Tibial nerve (tissue), 4 donors: ENCODE data around the gene GPX2. TPM values are rescaled to one million over a fixed set of nuclear protein-coding genes. Genes with fewer than 3 reads are reported as not detected.
A peak's percentile ranks its signal among the peaks of the same experiment; 100 is the strongest.
"Not testable (repeated sequence)": the region's sequence is repeated elsewhere in the genome, so short reads cannot be mapped to it uniquely, and the experiment has no call there.

Experiments
- DNase-seq, 2 donors: peaks; one replicate each; pipeline ENCODE4 v3.0.0-alpha.2; 2019; ENCODE audit warnings: low spot score in 2 of 2
- H3K27ac ChIP-seq, 4 donors: fragments of 200-600 bp; sonication (generic) in 3 of 4; one replicate each; pipeline ENCODE4 v1.5.1; 2017 to 2019; ENCODE audit warnings: mild to moderate bottlenecking in 1 of 4
- H3K27me3 ChIP-seq, 2 donors: fragments of 200-600 bp; sonication (generic) in 1 of 2; one replicate each; pipeline versions ENCODE4 v1.5.1 to v1.6.0; 2017 to 2019
- H3K36me3 ChIP-seq, 3 donors: fragments of 200-600 bp; sonication (generic); one replicate each; pipeline ENCODE4 v1.5.1; 2018 to 2019
- H3K4me1 ChIP-seq, 4 donors: fragments of 200-600 bp; sonication (generic) in 3 of 4; one replicate each; pipeline ENCODE4 v1.5.1; 2017 to 2019
- H3K4me3 ChIP-seq, 4 donors: fragments of 200-600 bp; sonication (generic) in 3 of 4; one replicate each; pipeline ENCODE4 v1.5.1; 2017 to 2019; ENCODE audit warnings: mild to moderate bottlenecking in 1 of 4, moderate library complexity in 1 of 4
- H3K9me3 ChIP-seq, 4 donors: fragments of 200-600 bp; sonication (generic) in 3 of 4; one replicate each; pipeline ENCODE4 v1.5.1; 2017 to 2019
- CTCF ChIP-seq, 5 experiments: fragments of 200-600 bp in 3 of 5; fragments of 450-650 bp in 2 of 5; sonication (generic) in 3 of 5; IDR thresholded peaks; one replicate each; pipeline ENCODE4 v1.5.1; 2016 to 2019; ENCODE audit warnings: antibody characterized with exemption in 5 of 5, mild to moderate bottlenecking in 3 of 5, moderate library complexity in 2 of 5
- EP300 ChIP-seq, 2 donors: sonication (generic); formaldehyde crosslinking; IDR thresholded peaks; one replicate each; pipeline ENCODE4 v1.6.1; 2017; ENCODE audit warnings: antibody characterized with exemption in 2 of 2, mild to moderate bottlenecking in 1 of 2
- POLR2A ChIP-seq, 2 donors: fragments of 450-650 bp; IDR thresholded peaks; one replicate each; pipeline ENCODE4 v1.6.1; 2017; ENCODE audit warnings: antibody characterized with exemption in 2 of 2, mild to moderate bottlenecking in 2 of 2, moderate library complexity in 2 of 2
- WGBS, 2 donors: methylation state at CpG; one replicate each; pipeline ENCODE4 v1.1.5; 2018; 5-methylcytosine and 5-hydroxymethylcytosine counted together
- total RNA-seq, 4 donors: library from RNA; depleted of rRNA; stranded (reverse); fragments of >200 nt; gene quantifications; one replicate each; pipeline ENCODE4 v1.1.0, GENCODE V29; 2016

Gene GPX2
- total RNA-seq, 4 donors from 2014 or later = not detected

GRCh38 chr14:64915797-64916196 lies 26.7 kb downstream of the GPX2 start:
- Histone ChIP-seq H3K4me1 (peaks cover 0 to 50% (median 15%) of the 10 kb centered on the region in 4 donors), H3K27ac (no peak overlapping the region), H3K27me3 (no peaks in the 10 kb centered on the region), H3K9me3 (no peaks in the 10 kb centered on the region), H3K4me3 (peak overlapping the region in 1 of 4 donors; percentile 97), H3K36me3 (no peaks in the 10 kb centered on the region)
- no peak for DNase-seq
- TF ChIP-seq EP300 (IDR thresholded peaks at IDR 0.05) (no peak), POLR2A (IDR thresholded peaks at IDR 0.05) (no peak), CTCF (IDR thresholded peaks at IDR 0.05) (no peak)
- 89 to 96% methylated on average over 2 of the region's 2 CpGs for WGBS, 2 donors

DNA sequence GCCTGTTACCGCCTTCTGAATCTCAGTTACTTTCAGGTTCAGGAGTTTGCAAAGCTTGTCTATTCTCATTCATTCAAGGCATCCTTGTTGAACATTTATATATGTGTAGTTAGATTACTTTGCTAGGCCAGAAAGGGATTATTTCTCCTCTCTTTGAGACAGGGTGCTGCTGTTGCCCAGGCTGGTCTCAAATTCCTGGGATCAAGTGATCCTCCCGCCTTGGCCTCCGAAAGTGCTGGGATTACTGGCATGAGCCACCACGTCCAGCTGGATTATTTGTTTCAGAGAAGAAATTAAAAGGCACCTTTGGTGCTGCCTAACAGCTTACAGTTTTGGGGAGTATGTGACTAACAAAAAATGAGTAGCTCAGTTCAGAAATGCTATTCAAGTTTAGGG lies 27.5 kb downstream of the GPX2 start:
- peak overlapping the region; percentile 74 to 99 (median 89) for H3K4me3 ChIP-seq
- H3K9me3 ChIP-seq = no peaks in the 10 kb centered on the region
- 20 to 30% methylated on average over 4 of the region's 4 CpGs for WGBS, 2 donors
- no peaks in the 10 kb centered on the region for H3K27me3 ChIP-seq
- H3K36me3 ChIP-seq = no peaks in the 10 kb centered on the region
- peak overlapping the region; percentile 92 to 97 (median 94) for H3K27ac ChIP-seq
- DNase-seq = no peak
- H3K4me1 ChIP-seq = peaks cover 0 to 42% (median 15%) of the 10 kb centered on the region in 4 donors
- TF ChIP-seq CTCF (IDR thresholded peaks at IDR 0.05) (no peak), EP300 (IDR thresholded peaks at IDR 0.05) (no peak), POLR2A (IDR thresholded peaks at IDR 0.05) (no peak)

- TF ChIP-seq POLR2A (IDR thresholded peaks at IDR 0.05) (peak; percentile 80 to 85), EP300 (IDR thresholded peaks at IDR 0.05) (peak; percentile 79 to 97), CTCF (IDR thresholded peaks at IDR 0.05) (peak in 2 of 5 experiments; percentile 10 to 17)
- H3K27ac ChIP-seq = peak within 1 kb of the TSS; percentile 92 to 97 (median 94)
- H3K36me3 ChIP-seq = no peaks in the 10 kb centered on the region
- no peaks in the 10 kb centered on the region for H3K27me3 ChIP-seq
- peaks cover 0 to 42% (median 15%) of the 10 kb centered on the region in 4 donors for H3K4me1 ChIP-seq
- H3K4me3 ChIP-seq = peak within 1 kb of the TSS; percentile 74 to 99 (median 89)
- no peaks in the 10 kb centered on the region for H3K9me3 ChIP-seq
- 0 to 1% methylated on average over 33 to 41 of the region's 49 CpGs for WGBS, 2 donors
- DNase-seq = peak; percentile 97 to 98
These were observed 28.1 kb downstream of the GPX2 start, which contains the start of gene CHURC1 for GRCh38 chr14:64914237-64915028. Gene CHURC1, plus strand, starts transcription at chr14:64914455. Its CDS starts 41 bp downstream, at chr14:64914496.

- Histone ChIP-seq H3K27ac (peak overlapping the region in 2 of 4 donors; percentile 96 to 97), H3K4me1 (peaks cover 0 to 34% (median 15%) of the 10 kb centered on the region in 4 donors), H3K4me3 (peak overlapping the region in 2 of 4 donors; percentile 81 to 97)
- 72 to 80% methylated on average over 5 of the region's 5 CpGs for WGBS, 2 donors
- H3K36me3 ChIP-seq, H3K9me3 ChIP-seq, DNase-seq, H3K27me3 ChIP-seq: not testable (repeated sequence)
These were observed 29.1 kb downstream of the GPX2 start for GRCh38 chr14:64913477-64913876.

DNA sequence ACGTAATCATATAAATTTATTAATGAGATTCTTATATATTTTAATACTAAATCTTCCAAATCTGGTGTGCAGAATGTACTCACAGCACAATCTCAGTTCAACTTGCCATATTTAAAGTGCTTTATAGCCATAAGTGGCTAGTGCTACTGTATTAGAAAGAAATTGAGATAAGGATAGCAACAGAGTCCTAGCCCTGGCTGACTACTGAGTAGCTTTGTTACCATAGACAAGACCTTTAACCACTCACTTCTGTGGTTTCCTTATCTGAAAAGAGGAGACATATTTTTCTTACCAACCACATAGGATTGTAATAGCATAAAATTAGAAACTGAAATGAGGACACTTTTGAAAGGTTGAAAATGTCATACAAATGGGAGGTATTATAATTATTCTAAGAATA lies 30.3 kb downstream of the GPX2 start:
- H3K4me3 ChIP-seq = no peak overlapping the region
- DNase-seq = no peak
- H3K4me1 ChIP-seq = peaks cover 0 to 24% (median 15%) of the 10 kb centered on the region in 4 donors
- TF ChIP-seq EP300 (IDR thresholded peaks at IDR 0.05) = no peak
- TF ChIP-seq POLR2A (IDR thresholded peaks at IDR 0.05) = no peak
- no peak for TF ChIP-seq CTCF (IDR thresholded peaks at IDR 0.05)
- H3K27ac ChIP-seq = no peak overlapping the region
- no peaks in the 10 kb centered on the region for H3K36me3 ChIP-seq
- WGBS, 2 donors = 2 to 46% methylated on average over 1 of the region's 1 CpG
- no peaks in the 10 kb centered on the region for H3K27me3 ChIP-seq
- H3K9me3 ChIP-seq = no peaks in the 10 kb centered on the region
